Stimulated activated CD8-positive, alpha-beta memory T cell treated with anti-CD3 and anti-CD28 coated beads, Interleukin-4, amount 100 ng/mL, for 1 hour (primary cell): ENCODE results near the gene ZNF385B.

Experiments
- DNase-seq, 2 donors: peaks; one replicate each; pipeline ENCODE4 v3.0.0-alpha.2; 2020; ENCODE audit warnings: low read depth in 2 of 2, low spot score in 1 of 2

ZNF385B gene

DNA sequence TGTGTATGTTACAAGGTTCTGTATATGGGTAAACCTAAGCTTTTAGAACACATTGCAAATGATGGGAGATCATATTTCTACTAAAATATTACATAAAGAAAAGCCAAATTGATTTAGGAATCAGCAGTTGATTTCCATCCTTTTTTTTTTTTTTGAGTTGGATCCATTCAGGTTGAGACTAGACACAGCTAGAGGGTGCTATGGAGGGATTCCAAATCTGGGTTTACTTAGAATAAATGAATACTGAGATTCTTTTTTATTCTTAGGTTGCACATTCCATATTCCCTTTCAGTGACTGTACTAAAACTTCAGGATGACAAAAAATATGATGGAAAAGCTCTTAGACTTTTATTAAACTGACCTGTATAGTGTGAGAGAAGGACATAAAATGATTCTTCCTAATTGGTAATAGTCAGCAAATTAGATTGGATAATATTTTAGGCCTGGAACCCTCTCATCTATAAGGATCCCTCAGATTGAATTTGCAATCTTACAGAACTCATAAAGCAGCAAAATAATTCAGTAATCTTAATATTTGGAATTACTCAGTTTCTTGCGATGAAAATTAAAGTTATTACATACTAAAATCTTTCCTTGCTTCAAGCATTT is 413.5 kb downstream of the ZNF385B start:
- DNase-seq: no peak

DNA sequence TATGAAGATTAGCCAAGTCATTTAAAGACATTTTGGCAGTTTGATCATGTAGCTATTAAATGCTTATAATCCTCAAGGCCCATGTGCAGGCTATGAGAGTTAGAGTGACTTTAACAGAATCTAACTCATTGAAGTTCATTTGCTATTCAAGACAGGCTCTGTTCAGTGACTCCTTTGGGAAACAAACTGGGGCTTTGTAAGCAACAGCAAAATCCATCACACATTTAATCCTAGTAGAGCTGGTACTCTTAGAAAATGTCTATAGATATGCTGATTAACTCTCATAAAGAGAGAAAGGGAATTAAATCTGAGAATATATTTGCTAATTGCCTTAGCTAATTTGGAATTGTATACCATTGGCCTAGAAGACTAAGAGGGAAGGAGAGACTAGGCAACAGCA is 414.0 kb downstream of the ZNF385B start:
- DNase-seq: no peak

DNA sequence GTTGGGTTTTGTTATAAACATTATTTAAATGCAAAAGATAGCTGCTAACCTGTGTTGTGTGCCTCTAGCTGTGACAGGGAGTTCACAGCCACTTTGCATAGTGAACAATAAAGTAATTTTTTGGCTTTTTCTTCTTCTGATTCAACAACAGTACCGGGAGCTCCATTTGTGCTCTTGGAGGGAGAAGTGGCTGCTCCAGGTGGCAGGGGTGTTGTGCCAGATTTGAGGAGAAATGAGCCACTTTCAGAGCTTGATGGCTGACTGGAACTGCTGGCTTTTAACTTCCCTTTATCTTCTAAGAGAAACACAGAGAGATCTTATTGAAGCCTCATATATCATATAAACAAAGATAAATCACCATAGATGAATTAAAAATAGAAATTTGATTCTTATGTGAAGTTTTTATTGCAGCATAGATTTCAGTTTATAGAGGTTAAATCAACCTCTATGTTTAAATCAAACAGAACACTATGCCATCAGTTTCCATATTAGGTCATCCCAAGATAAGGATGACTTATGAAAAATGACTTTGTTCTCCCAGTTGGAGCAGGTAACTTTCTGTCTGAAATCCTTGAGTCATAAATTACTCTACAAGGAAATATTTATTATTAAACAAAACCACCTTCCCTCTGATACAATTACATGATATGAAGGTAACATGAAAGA is 414.8 kb downstream of the ZNF385B start:
- no peak for DNase-seq

DNA sequence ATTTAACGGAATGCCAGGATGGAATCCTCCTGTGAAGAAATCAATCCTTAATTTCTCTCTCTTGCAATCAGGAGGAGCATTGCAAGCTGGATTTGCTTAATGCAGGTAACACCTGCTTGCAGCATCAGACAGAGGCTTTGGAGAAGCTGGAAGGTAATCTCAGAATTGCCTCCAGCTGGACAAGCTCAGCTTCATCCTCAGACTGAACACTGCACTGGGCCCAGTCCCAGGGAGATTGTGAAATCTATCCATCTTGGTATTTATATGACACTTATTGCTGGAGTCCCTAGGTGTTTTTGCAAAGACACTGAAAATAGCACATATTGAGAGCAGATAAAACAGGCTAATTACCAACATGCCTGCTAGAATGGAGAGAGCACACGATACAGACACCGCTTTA is 417.4 kb downstream of the ZNF385B start:
- no peak for DNase-seq

DNA sequence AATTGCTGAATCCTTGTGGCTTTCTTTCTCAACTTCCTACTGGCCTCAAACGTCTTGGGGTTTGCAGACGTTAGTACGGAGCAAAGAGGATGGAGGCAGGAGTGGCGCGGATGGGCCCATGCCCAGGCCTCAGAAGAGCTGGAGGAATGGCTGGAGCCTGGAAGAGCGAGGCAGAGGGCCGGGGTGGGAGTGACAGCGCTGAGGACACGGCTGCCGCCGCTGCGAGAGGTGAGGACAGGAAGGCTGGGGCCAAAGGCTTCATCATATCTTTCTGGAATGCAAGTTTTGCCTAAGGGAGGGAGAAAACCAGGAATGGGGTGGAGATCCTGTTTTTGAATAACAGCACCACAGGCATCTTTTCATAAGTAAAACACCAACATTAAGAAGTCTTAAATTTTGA is 418.2 kb downstream of the ZNF385B start:
- no peak for DNase-seq

DNA sequence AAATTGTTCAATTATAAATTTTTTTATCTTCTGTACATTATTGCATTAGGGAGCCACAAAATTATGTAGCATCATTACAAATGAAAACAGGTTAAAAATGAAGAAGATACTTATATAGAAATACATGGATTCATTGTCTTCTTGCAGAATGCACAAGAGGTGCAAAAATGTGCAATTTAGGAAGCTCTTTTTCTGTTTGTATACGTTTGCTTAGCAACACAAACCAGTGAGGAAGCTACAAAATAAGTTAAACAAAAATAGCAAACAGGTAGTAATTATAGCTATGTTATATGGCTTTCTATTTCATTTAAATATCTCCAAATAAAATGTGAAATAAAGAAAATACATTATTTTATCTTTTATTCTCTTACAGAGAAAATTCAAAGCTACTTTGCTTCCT is 419.2 kb downstream of the ZNF385B start:
- no peak for DNase-seq

DNA sequence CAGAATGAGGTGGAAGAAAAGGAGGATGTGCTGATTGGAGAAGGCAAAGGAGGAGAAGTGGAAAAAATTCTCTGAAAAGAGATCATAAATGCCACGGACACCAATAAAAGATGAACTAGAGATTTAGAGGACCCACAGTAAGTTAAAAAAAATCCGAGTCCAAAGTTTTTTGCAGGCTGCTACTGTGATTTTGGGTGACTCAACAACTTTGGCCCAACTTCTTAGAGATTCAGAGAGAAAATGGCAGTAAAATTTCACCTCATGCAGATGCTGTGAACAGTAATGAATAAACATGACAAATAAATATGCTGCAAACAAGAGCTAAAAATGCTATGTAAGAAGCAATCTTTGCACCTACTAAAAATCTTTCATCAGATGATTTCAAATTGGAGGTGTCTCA is 419.9 kb downstream of the ZNF385B start:
- DNase-seq: no peak

DNA sequence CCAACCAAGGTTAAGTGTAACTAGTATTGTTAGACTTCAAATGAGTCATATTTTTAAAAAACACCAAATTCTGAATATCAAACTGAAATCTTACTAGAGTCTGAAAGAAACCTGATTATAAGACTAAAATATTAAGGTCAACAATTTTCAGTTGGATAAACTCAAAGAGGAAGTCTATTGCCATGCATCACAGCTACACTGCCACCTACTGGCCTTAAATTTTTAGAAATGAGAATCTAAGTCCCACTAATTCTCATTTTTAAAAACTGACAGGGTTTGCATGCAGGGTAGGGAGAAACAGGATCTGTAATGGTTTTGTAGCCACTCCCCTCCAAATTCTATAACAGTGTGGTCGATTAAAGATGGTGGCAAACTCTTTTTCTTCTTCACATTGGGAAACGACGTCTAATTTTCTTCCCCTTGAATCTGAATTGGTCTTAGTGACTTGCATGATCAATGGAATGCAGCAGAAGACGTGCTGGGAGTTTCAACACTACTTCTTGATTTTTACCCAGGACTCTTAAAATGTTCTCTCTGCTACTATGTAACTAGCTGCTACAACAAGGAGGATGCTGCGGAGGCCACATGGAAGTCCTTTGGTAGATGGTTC is 420.7 kb downstream of the ZNF385B start:
- no peak for DNase-seq

DNA sequence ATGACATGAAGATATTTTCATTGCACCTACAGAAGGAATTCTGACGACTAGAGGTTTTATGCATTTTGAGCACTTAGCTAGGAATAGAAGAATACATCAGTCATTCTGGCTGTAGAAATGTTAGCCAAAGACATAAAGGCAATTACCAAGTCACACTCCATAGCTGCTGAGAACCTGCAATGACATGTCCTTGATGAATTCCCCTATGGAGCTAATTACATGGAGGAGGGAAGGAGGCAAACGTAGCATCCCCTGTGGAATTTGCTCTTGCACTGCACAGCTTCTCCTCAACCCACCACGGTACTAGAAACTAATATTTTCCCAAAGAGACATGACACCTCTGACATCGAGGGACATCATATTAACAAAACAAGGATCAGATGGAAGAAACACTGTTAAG is 422.8 kb downstream of the ZNF385B start:
- no peak for DNase-seq

DNA sequence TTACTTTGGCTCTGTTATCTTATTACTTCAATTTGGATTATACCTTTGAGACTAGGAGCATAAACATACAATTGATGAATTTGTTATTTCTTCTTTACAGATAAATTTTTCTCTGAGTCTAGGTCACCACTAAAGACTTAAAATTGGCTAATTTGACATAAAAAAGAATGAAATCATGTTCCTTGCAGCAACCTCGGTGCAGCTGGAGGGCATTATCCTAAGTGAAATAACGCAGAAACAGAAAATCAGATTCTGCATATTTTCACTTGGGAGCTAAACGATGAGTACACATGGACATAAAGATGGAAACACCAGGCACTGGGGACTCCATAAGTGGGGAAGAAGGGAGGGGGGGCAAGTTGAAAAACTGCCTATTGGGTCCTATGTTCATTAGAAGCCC is 424.0 kb downstream of the ZNF385B start:
- DNase-seq: no peak

DNA sequence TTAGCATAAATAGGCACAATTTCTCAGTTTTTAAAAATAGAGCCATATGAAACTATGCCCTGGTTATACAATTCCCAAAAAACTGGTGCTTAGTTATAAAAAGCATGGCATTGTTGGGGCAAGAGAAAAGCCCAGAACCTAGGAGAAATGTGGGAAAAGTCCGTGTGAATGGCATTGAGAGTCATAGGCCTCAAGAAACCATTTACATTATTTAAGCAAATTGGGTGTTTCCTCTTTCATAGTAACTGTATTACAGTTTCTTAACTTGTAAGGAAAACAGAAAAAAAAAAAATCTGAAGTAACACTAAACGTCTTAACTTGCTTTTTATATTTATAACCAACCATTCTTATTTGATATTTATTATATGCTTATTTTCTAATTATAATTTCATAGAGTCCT is 425.8 kb downstream of the ZNF385B start:
- no peak for DNase-seq

DNA sequence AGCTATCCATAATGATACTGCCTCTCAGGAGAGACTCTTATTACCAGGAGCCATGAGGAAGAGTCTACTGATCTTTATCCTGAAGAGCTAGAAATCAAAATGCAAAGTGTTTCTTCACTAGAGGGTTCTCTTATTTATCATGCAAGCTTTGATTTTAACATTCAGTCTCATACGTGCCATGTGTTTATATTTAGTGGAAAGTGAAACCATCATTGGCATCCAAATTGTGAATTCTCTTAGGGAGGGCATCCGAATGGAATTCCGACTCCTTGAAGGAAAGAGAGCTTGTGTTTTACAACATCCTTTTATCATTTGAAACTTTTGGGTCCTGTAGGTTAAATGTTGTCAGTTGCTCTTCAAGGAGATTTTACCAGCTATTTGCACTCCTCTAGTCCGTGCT is 426.4 kb downstream of the ZNF385B start:
- DNase-seq: no peak

DNA sequence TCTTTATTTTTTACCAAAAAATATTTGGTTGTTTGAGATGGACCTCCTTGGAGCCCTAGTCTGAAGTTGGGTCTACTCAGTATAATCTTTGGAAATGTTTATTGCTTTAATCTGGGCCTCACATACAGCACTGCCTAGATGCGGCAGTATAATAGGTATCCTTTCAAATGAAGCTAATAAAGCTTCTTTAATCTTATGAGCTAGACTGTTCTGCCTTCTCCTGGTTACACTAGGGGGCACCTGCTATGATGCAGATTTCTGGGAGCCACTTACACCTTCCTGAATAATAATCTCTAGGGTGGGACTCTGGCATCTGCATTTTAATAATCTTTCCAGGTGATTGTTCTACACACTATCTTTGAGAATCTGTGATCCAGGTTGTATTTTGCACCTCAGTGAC is 427.1 kb downstream of the ZNF385B start:
- no peak for DNase-seq

DNA sequence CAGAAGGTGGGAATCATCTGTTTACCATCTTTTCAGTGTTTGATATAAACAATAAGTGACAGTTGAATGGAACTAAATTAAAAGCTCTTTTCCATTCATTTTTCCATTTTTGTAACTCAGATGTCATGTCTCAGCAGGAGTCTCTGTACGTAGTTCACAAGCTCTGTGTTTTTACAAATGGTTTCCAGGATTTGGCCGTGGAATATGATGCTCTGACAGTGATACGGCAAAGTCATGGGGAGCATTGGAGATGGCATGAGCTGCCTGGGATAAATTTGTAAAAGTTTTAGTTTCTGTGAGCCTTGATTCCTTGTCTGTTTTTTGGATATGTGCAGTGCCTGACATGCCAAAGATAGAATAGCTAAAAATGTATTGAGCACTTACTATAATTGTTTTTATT is 428.7 kb downstream of the ZNF385B start:
- no peak for DNase-seq

DNA sequence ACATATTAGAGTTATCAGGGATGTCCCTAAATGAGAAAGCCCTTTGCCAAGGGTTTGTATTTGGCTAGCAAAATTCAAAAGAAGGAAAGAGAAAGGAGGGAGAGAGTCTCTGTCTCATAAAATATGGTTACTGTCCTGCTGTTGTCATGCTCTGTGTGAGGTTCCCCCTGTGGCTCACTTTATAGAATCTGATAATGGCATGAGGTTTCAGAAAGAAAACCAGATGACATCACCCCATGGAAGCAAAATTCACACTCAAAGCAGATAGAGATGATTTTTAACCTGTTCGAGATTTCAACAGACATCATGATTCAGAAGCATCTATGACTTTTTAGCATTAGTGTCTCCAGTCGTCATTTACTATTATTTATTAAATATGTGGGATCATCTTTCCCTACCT is 431.8 kb downstream of the ZNF385B start:
- DNase-seq: no peak

DNA sequence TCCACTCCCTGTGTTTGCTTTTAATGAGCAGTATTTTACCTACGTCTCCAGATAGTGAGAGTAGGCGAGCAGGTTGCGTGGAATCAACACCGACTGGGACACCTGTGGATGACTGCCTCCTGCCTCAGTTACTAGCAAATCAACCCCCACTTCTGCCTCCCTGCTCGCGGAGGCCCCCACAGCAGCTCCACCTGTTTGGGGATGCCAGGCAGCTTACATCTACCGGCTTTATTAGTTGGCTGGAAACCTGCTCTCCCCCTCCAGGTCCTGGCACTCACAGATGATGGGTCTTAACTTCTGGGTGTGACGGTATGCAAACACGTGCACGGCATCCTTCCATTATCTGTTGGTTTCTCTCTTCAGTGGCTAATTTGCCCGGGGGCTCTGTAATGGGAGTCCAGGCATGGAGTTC is 432.3 kb downstream of the ZNF385B start:
- no peak for DNase-seq

DNA sequence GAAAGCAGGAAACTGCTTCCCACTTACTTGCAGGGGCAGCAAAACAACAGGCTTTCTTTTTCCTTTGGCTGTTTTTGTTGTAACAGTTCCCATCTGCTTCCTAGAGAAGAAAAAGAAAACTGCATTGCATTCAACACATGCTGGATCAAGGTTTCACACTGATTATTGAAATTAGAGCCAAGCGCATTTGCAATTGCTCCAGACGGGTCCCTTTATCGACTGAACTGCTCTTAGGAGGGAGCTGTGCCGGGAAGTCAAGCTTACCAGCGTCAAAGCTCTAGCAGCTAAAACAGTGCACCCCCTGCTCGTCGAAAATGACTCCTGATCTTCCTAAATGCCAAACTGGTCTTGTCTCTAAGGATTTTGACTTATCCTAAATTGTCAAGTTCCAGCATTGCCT is 432.8 kb downstream of the ZNF385B start:
- DNase-seq: no peak

DNA sequence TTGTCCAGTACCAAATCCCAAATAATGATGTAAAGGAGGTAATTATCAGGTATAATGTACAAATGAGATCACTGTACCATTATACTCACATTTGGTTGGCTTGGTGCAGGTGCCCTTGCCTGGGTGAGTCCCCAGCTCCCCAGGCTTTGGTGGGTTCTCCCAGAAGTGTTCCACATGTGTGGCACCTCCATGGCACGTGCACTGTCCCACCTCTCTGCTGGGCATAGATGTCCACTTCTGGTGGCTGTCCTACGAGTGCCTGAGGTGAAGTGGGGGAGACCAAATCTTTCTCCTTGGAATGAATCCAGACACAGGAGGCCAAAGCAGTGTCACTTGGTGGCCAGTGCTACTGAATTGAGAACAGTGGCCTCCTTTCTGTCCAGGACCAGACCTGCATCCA is 434.3 kb downstream of the ZNF385B start:
- no peak for DNase-seq

DNA sequence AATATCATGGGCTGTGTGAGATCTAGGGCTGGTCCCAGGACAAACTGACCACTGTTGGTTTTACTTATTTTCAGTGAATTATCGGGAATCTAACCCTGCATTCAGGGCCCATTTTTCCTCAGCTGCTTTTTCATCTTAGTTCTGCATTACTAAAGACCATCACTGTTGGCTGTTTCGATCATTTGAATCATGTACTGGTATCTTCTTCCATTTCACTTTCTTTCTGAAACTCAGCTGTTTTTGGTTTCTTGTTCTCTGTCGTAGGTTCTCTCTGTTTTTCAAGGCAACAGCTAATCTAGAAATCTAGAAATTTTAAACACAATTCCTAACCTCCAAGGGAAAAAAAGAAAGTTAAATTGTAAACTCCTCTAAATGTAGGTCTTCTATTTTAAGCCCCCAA is 436.8 kb downstream of the ZNF385B start:
- DNase-seq: no peak

DNA sequence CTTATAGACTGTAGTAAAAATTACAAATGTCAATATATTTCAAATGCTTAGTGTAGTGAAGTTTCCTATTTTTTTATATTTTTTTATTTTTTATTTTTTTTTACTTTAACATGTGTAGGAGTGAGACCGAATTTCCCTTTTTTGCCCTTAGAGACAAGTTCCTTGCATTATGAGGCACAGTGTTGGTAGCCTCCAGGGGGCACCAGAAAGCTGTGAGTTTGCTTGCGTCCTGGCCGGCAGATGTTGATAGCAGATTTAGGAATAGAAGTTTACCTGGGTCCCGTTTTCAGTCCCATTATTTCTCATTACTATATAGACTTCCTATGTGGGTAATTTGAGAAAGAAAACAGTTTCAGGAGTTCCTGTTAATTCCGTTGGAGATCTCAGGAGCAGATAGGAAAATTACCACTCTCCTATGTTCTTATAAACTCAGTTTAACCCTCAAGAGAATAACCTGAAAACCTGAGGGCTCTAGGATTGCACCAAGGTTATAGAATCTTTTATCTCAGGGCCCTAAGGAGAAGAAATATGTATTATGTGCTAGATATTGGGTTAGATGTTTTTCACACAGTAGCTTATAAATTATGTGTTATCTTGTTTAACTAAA is 439.3 kb downstream of the ZNF385B start:
- no peak for DNase-seq

DNA sequence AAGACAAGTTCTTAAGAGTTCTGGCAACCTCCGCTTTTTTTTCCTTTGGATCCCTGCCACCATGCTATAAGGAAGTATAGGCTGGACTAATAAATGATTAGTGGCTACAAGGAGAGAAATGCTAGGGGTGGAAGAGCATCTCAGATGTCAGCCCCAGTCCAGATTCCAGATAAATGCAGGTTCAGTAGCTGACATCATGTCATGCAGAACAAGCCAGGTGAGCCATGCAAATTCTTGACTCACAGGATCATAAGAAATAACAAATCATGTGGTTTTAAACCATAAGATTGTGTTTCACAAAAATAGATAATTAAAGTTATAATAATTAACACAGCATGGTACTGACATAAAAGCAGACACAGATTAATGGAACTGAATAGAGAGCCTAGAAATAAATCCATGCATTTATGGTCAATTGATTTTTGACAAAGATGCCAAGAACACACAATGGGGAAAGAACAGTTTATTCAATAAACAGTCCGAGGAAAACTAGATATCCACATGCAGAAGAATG is 443.9 kb downstream of the ZNF385B start:
- no peak for DNase-seq

DNA sequence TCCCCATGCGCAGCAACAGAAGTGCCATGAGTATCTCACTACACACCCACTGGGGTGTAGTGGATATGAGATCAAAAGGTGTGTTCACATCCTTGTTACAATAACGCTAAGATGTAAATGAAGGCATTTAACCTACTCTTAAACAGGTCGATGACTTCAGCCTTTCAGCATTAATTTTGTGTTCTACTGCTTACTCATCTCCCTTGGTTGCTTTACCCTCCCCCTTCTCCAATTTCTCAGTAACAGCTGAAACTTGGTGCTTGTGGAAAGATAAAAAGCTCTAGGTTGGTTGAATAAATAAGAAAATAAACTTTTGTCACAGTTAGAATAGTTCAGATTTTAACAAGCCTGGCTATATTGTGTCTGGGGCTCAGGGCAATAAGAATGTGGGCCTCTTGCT is 449.3 kb downstream of the ZNF385B start:
- DNase-seq: no peak
